Fibroblast of skin of left biceps (primary cell): ENCODE measurements around the gene KIF5A.
"Not testable (repeated sequence)": the region's sequence is repeated elsewhere in the genome, so short reads cannot be mapped to it uniquely, and the experiment has no call there.

ENCODE experiments used
- DNase-seq, 2 experiments: peaks; one replicate each; pipeline ENCODE4 v3.0.0-alpha.2; 2013; ENCODE audit warnings: low read depth in 2 of 2

Gene KIF5A

GRCh38 chr12:57584050-57584449 lies 34.2 kb downstream of the KIF5A start:
- DNase-seq, result no peak

GRCh38 chr12:57584690-57585089 lies 34.8 kb downstream of the KIF5A start:
- no peak for DNase-seq

- DNase-seq, result no peak
Measured at GRCh38 chr12:57585156-57585555, 35.3 kb downstream of the KIF5A start.

- DNase-seq, result no peak
Measured at GRCh38 chr12:57586128-57586527, 36.3 kb downstream of the KIF5A start.

- DNase-seq, result no peak
Measured at GRCh38 chr12:57586832-57587429, 37.1 kb downstream of the KIF5A start.

- DNase-seq, result not testable (repeated sequence)
Measured at GRCh38 chr12:57588951-57589610, 39.2 kb downstream of the KIF5A start.

GRCh38 chr12:57590479-57590863 lies 40.6 kb downstream of the KIF5A start:
- no peak for DNase-seq

GRCh38 chr12:57590864-57591781 lies 41.3 kb downstream of the KIF5A start, which contains the start of gene PIP4K2C:
TSS of gene PIP4K2C (plus strand) at chr12:57591192. CDS start at chr12:57591290, 98 bp downstream.
- DNase-seq, result no peak

GRCh38 chr12:57591782-57592325 lies 42.0 kb downstream of the KIF5A start:
- no peak for DNase-seq

- DNase-seq, result no peak
Measured at GRCh38 chr12:57592551-57593165, 42.8 kb downstream of the KIF5A start.

GRCh38 chr12:57593187-57593586 lies 43.3 kb downstream of the KIF5A start:
- DNase-seq, result no peak

GRCh38 chr12:57600395-57600794 lies 50.6 kb downstream of the KIF5A start:
- DNase-seq, result no peak

GRCh38 chr12:57602544-57602943 lies 52.7 kb downstream of the KIF5A start:
- no peak for DNase-seq

- no peak for DNase-seq
Measured at GRCh38 chr12:57603324-57603723, 53.5 kb downstream of the KIF5A start.

GRCh38 chr12:57603815-57604453 lies 54.1 kb downstream of the KIF5A start:
- DNase-seq, result no peak

GRCh38 chr12:57604454-57604991 lies 54.7 kb downstream of the KIF5A start, which contains the start of gene DTX3:
TSS of gene DTX3 (plus strand) at chr12:57604824. CDS start at chr12:57606518, 1,694 bp downstream.
- no peak for DNase-seq

- no peak for DNase-seq
Measured at GRCh38 chr12:57604992-57605810, 55.4 kb downstream of the KIF5A start.

- no peak for DNase-seq
Measured at GRCh38 chr12:57605811-57606311, 56.0 kb downstream of the KIF5A start.

GRCh38 chr12:57606399-57606798 lies 56.6 kb downstream of the KIF5A start:
- no peak for DNase-seq

GRCh38 chr12:57606821-57607220 lies 57.0 kb downstream of the KIF5A start:
- DNase-seq, result no peak
